Stimulated activated CD4-positive, alpha-beta T cell treated with anti-CD3 and anti-CD28 coated beads, Interleukin-1b, Interleukin-23, amount 100 ng/mL, for 48 hours (primary cell): ENCODE measurements around the gene PTS.
A peak's percentile ranks its signal among the peaks of the same experiment; 100 is the strongest.
"Not testable (repeated sequence)": the region's sequence is repeated elsewhere in the genome, so short reads cannot be mapped to it uniquely, and the experiment has no call there.

ENCODE experiments used
- DNase-seq: peaks from one replicate; pipeline ENCODE4 v3.0.0-alpha.2; 2020

The PTS gene

GRCh38 chr11:112226062-112226830, at the start of gene PTS:
PTS (plus strand) TSS chr11:112226428; CDS start chr11:112226444, 16 bp downstream.
- DNase-seq: peak; percentile 80

DNA sequence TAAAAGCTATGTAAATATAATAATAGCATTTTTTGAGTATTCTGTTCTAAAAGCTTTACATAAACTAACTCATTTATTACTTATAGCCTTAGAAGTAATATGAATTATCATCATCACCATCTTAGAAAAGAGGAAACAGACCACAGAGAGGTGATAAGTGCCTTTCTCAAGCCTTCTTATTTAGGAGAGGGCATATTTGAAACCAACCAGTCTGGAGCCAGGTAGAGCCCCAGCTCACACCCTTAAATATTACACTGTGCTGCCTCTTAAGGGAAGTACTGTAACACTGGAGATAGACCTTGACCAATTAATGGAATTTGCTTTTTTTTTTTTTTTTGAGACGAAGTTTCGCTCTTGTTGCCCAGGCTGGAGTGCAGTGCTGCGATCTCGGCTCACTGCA, 48.6 kb upstream of the PTS start:
- no peak for DNase-seq

DNA sequence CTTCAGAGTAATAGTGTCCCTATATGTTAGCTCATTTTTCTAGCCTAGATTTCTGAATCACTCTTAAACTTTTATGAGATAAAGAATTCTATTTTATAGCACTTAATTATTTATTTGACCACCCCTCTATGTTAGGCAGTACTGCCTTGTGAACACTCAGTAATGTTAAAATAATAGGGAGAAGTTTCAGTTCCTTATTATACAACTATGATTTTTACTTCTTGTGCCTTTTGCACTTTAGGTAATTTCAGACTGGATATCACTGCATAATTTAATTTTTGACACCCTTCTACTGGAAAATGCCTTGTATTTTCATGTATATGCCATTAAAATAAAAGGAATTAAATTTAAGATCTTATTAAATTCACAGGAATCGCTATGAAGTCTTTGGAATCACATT, 47.8 kb upstream of the PTS start:
- DNase-seq: no peak

DNA sequence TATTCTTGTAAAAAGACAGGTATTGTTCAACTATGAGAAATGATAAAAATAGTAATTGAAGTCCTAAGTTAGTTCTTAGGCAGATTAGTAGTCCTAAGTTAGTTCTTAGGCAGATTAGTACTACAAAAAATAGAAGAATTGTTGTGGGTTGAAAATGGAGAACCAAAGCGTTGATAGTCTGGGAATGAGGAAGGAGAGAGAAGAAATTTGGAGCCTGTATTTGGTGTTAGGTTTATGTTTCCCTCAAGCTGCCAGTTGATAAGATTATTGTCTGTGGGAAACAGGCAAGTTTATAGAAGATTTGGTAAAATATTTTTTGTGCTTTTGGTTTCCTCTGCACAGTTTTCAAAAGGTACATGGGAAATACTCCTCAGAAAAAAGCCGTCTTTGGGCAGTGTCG, 47.3 kb upstream of the PTS start:
- no peak for DNase-seq

GRCh38 chr11:112179601-112180000, 46.6 kb upstream of the PTS start:
- DNase-seq: no peak

DNA sequence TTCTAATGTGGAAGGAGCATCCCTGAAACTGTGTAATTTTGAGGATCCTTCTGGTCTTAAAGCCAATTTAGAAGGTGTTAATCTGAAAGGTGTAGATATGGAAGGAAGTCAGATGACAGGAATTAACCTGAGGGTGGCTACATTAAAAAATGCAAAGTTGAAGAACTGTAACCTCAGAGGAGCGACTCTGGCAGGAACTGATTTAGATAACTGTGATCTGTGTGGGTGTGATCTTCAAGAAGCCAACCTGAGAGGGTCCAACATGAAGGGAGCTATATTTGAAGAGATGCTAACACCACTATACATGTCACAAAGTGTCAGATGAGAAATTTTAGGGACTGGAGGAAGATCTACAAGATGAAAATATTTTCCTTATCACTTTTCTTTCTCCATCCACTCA, 43.4 kb upstream of the PTS start:
- no peak for DNase-seq

- no peak for DNase-seq
Measured at GRCh38 chr11:112185883-112186282, 40.3 kb upstream of the PTS start.

DNA sequence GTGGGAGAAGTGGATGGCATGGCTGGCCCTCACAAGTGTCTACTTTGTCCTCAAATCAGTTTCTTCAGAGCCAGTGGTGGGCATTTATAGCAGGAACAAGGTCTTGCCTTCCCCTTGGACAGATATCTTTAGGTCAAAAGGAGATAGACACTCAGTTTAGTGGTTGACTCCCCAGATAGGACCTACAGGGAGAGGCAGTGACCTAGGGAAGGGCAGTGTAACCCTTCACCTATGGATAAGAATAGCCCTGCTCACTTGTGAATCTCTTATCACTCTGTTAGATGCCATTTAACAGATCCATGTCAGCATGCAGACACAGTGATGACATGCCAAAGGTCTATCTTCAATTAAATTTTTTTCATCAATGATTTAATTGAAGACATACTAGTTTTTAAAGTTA, 39.9 kb upstream of the PTS start:
- DNase-seq: no peak

GRCh38 chr11:112195113-112195512, 31.1 kb upstream of the PTS start:
- DNase-seq: not testable (repeated sequence)

DNA sequence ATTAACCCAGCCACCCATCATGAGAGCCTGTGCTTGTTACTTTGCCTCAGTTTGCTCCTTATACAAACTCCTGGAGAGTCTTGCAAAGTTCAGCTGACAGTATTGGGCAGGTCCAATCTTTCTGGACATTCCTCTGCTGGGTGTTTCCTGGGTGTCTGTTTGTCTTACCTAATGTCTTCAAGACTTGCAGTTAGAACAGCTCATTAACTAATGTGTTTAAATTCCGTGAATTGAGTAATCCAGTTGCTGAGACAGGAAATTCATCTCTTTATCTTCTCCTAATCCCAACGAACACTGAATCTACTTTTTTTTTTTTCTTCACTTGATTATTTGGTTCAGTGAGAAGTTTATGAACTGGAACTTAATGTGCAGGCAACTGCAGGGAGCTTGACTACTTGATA, 30.3 kb upstream of the PTS start:
- DNase-seq: no peak

DNA sequence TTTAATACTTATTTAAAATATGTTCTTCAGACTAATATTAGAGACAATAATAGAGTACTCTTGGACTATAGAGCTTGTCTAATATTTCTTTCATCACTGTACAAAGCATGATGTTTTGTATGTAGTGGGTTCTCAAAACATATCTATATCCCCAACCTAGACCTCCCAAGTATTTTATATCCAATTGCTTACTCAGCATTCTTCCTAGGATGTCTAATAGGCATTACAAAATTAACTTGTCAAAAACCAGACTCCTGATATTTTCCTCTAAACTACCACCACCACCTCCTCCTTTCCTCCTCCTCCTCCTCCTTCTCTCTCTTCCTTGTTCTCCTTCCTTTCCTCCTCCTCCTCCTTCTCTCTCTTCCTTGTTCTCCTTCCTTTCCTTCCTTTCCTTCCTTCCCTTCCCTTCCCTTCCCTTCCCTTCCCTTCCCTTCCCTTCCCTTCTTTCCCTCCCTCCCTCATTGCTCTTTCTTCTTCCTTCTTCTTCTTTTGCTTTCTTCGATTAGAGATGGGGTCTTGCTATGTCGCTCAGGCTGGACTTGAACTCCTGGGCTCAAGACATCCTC, 29.6 kb upstream of the PTS start:
- no peak for DNase-seq

- DNase-seq: not testable (repeated sequence)
Measured at GRCh38 chr11:112199101-112199500, 27.1 kb upstream of the PTS start.

GRCh38 chr11:112200252-112200651, 26.0 kb upstream of the PTS start:
- no peak for DNase-seq

DNA sequence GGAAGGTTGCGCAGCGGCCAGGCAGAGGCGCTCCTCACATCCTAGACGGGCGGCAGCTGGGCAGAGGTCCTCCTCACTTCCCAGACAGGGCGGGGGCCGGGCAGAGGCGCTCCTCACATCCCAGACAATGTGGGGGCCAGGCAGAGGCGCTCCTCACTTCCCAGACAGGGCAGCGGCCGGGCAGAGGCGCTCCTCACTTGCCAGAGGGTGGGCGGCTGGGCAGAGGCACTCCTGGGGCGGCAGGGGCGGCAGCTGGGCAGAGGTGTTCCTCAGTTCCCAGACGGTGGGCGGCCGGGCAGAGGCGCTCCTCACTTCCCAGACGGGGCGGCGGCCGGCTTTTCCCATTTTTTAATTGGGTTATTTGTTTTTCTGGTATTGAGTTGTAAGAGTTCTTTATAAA, 20.2 kb upstream of the PTS start:
- no peak for DNase-seq

- no peak for DNase-seq
Measured at GRCh38 chr11:112210890-112211289, 15.3 kb upstream of the PTS start.

DNA sequence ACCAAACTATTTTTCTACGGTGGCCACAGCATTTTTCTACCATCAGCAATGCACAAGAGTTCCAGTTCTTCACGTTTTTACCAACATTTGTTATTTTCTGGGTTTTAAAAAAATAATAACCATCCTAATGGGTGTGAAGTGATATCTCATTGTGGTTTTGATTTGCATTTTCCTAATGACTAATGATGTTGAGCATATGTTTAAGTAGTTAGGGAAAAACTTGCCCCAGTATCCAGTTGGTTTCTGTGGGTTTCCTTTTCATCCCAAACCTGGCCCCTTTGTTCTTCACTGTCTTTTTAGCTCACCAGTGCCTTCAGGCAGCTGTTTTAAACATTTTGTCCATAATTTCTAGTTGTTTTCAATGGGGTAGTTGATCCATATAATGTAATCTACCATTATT, 14.7 kb upstream of the PTS start:
- no peak for DNase-seq

DNA sequence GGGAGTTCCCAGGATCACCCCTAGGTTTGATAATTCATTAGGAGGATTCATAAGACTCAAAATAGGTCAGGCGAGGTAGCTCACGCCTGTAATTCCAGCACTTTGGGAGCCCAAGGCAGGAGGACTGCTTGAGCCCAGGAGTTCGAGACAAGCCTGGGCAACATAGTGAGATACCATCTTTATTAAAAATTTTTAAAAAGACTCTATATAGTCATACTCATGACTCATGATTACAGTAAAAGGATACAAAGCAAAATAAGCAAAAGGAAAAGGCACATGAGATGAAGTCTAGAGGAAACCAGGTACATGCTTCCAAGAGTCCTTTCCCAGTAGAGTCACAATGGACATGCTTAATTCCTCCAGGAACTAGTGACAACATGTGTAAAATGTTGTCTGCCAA, 13.9 kb upstream of the PTS start:
- no peak for DNase-seq

- DNase-seq: no peak
Measured at GRCh38 chr11:112212710-112213109, 13.5 kb upstream of the PTS start.

DNA sequence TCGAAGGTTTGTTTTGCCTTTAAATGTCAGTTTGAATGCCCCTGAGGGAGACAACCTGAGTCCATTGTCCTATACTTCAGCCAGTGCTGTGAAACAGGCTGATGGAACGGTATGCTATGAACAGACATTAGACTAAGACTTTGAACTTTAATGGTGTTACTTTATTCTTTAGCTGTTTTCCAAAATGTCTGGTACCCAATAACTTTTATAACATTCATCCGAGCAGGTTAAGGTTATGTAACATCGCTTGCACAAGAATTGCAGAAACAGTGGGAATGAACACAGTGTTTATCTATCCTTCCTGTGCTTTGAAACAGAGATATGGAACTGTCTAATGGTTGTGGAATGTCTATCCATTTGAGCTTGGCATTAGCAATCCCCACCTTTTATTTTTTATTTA, 12.5 kb upstream of the PTS start:
- DNase-seq: no peak

DNA sequence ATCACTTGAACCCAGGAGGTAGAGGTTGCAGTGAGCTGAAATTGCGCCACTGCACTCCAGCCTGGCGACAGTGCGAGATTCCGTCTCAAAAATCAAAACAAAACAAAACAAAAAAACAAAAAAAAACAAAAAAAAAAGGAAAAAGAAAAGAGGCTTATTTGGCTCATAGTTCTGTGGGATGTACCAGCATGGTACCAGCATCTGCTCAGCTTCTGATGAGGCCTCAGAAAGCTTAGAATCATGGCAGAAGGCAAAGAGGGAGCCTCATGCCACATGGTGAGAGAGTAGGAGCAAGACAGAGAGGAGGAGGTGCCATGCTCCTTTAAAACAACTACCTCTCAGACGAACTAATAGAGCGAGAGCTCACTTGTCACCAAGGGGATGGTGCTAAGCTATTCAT, 10.6 kb upstream of the PTS start:
- DNase-seq: no peak

DNA sequence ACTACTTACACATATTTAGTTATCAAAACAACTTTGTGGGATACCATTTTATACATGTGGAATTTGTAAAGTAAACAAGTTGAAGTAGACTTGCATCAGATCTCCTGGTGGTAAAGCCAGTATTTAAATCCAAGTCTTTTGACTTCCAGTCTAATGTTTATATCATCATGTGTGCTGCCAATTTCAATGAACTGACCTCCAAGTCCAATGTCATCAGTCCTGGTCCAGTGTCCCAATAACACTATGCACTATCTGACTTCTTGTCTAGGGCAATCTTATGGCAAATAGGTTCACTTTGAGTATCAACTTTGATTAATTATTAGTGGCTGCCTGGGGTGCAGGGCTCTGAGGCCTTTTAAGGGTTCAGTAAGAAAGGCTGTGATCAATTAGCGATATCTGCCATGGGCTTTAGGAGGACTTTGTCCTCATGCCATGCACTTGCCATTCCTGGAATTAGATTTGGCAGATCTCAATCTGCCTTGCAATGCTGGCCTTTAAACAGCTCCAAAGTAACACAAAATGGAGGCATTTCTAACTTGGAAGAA, 9.6 kb upstream of the PTS start:
- no peak for DNase-seq

- DNase-seq: no peak
Measured at GRCh38 chr11:112219476-112220232, 6.6 kb upstream of the PTS start.

DNA sequence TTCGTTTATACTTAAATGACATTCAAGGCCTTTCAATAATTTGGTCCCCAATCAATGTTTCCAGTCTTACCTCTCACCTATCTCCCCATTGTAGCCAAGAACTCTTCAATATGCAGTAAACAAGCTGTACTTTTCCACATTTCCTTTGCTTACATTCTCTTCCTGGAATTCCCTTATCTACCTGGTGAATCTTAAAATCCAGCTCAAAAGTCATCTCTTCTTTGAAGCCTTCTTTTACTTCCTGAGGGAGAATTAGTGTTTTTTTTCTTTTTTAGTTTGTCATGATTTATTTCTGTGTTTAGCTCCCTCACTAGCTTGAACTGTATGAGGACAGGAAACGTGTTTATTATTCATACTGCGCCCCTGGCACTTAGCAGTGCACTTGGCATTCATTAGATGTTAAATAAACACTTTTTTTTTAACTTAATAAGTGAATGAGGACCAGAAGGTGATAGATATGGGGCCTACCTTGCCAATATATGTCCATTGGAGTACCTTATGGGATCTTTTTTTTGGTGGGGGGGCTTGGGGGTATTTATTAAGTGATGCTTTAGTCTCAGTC, 4.9 kb upstream of the PTS start:
- no peak for DNase-seq

DNA sequence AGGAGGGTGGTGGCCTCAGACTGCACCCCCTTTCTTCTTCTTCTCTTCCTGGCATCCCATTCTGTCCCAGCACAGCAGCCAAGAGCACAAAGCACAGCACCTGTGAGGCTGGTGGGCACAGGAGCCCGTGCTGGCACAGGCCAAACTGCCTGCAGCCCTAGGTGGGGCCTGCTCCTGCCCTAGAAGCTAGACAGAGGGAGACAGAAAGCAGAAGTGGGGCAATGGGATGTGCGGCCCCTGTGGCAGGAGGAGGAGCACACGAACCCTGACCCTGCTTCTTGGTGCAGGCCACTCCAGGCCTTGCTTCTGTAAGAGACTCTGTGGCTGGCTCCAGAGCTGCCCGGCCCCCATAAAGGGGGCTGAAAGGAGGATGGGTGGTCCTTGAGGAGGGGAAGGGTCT, 3.9 kb upstream of the PTS start:
- no peak for DNase-seq
